Choroid plexus epithelial cell (primary cell): ENCODE results near the gene PARP9.

Experiments
- DNase-seq: peaks from one replicate; pipeline ENCODE4 v3.0.0-alpha.2; 2010; ENCODE audit warnings: low read depth
- H3K4me3 ChIP-seq: 2 replicates; pipeline ENCODE4 v1.5.1; 2011; ENCODE audit warnings: low read depth, mild to moderate bottlenecking, control low read depth, low read length, moderate library complexity
- CTCF ChIP-seq: conservative IDR thresholded peaks from 2 replicates; pipeline ENCODE4 v1.5.1; 2011; ENCODE audit warnings: low read depth, mild to moderate bottlenecking, control low read depth, inconsistent platforms, low read length, moderate library complexity

PARP9 gene

DNA sequence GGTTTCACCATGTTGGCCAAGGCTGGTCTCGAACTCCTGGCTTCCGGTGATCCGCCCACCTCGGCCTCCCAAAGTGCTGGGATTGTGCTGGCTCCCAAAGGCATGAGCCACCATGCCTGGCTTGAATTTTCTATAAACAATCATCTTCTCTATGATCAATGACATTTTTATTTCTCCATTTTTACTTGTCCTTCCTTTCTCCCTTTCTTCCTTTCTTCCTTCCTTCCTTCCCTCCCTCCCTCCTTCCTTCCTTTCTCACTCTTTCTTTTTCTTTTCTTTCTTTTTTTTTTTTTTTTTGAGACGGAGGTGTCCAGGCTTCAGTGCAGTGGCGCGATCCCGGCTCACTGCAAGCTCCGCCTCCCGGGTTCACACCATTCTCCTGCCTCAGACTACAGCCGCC is 40.8 kb downstream of the PARP9 start:
- DNase-seq = no peak
- TF ChIP-seq CTCF = no peak
- H3K4me3 ChIP-seq = no peak overlapping the region

DNA sequence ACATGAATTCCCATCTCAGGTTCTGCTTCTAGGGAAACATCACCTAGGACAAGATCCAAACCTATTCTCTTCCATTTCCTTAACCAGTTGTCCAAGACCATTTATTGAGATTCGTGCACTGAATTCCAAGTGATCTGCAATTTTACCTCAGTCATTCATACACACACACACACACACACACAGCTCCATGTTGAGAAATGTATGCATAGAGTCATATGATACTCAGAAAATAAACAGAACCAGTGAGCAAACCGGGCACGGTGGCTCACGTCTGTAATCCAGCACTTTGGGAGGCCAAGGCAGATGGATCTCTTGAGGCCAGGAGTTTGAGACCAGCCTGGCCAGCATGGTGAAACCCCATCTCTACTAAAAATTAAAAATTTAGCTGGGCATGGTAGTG is 43.2 kb downstream of the PARP9 start:
- H3K4me3 ChIP-seq = no peak overlapping the region
- peak; percentile 66 for DNase-seq
- TF ChIP-seq CTCF = no peak

DNA sequence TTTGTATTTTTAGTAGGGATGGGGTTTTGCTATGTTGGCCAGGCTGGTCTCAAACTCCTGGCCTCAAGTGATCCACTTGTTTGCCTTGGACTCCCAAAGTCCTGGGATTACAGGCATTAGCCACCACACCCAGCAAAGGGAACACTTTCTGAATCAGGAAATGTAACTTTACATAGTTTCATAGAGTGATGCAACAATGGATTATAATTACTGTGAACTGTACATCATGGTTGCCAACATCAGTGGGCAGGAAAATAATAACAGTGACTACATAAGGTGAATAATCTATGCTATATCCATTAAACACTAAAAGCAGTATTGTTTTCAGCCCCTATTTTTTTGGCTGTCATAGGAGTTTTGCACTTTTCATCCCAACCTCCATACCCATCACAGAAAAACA is 44.4 kb downstream of the PARP9 start:
- no peak overlapping the region for H3K4me3 ChIP-seq
- no peak for TF ChIP-seq CTCF
- DNase-seq = no peak

GRCh38 chr3:122516846-122517360 is 47.2 kb downstream of the PARP9 start:
- DNase-seq = no peak
- no peak overlapping the region for H3K4me3 ChIP-seq
- no peak for TF ChIP-seq CTCF

DNA sequence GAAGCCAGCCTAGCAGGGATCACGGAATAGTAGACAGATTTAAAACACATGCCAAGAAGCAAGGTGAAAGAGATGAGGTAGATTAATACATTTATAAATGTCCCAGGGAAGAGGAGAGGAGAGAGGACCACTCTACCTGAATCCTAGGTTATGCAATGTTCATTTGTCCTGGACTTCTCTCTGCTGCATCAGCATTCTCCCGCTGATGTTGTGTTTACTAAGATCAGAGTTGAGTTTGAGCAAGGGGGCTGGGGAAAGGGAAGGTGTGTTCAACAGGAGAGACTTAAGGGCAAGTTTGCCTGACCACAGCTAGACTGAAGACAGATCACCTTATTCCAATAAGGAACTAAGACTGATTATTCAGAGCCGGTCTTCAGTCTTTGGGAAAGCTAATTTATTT is 48.2 kb downstream of the PARP9 start:
- no peak overlapping the region for H3K4me3 ChIP-seq
- no peak for TF ChIP-seq CTCF
- DNase-seq = no peak

GRCh38 chr3:122515020-122515468 is 49.1 kb downstream of the PARP9 start:
- peak overlapping the region; percentile 81 for H3K4me3 ChIP-seq
- TF ChIP-seq CTCF = no peak
- no peak for DNase-seq
